K562 (cell line): Measurements from ENCODE around the gene WDR18. TPM values are rescaled to one million over a fixed set of nuclear protein-coding genes. Genes with fewer than 3 reads are reported as not detected.
A peak's percentile ranks its signal among the peaks of the same experiment; 100 is the strongest.

ENCODE experiments used
- EZH2 ChIP-seq: IDR thresholded peaks from 2 replicates; pipeline ENCODE4 v1.6.1; 2012; ENCODE audit warnings: low read depth, mild to moderate bottlenecking, inconsistent platforms, low read length, borderline replicate concordance
- LARP7 ChIP-seq: fragments of 450-650 bp; IDR thresholded peaks from 2 replicates; pipeline ENCODE4 v1.6.1; 2016
- NONO ChIP-seq, 2 experiments: fragments of 200-400 bp in 1 of 2; fragments of 450-650 bp in 1 of 2; formaldehyde crosslinking in 1 of 2; IDR thresholded peaks; 2 replicates each; pipeline ENCODE4 v1.6.1; 2017; ENCODE audit warnings: low read depth in 2 of 2, mild to moderate bottlenecking in 2 of 2, moderate library complexity in 2 of 2, low read length in 1 of 2
- PHF21A ChIP-seq: fragments of 450-650 bp; IDR thresholded peaks from 2 replicates; pipeline ENCODE4 v1.6.1; 2017; ENCODE audit warnings: low read depth, borderline replicate concordance
- PRMT5 ChIP-seq: sonication (generic); formaldehyde crosslinking; IDR thresholded peaks from 2 replicates; pipeline ENCODE4 v1.5.0; 2020; ENCODE audit warnings: missing genetic modification reagents
- SREBF1 ChIP-seq: fragments of 150-350 bp; IDR thresholded peaks from 2 replicates; pipeline ENCODE4 v1.6.1; 2014; ENCODE audit warnings: antibody characterized with exemption, low read depth, low read length, borderline replicate concordance
- TCF7 ChIP-seq: sonication (generic); IDR thresholded peaks from 2 replicates; pipeline ENCODE4 v1.6.1; 2016; ENCODE audit warnings: antibody characterized with exemption, borderline replicate concordance
- ZNF398 ChIP-seq: fragments of 250-450 bp; sonication (Bioruptor Pico); IDR thresholded peaks from 2 replicates; pipeline ENCODE4 v1.8.0; 2021; ENCODE audit warnings: moderate library complexity, mild to moderate bottlenecking, inconsistent platforms
- polyA plus RNA-seq, 8 experiments: library from polyadenylated mRNA; depleted of rRNA in 4 of 8; stranded (reverse) in 5 of 8; unstranded in 3 of 8; fragments of >200 nt; fragmentation: Nextera tagmentation in 2 of 8; fragmentation: Illumina TruSeq in 1 of 8; extraction: Ambion mirVana in 2 of 8; extraction: Trizol in 1 of 8; gene quantifications; 2 replicates each; pipeline versions ENCODE4 v1.2.1 to v1.2.3, GENCODE V29; 2011 to 2014; ENCODE audit warnings: inconsistent platforms in 1 of 8, missing spikeins in 1 of 8
- total RNA-seq, 7 experiments: library from RNA; depleted of rRNA in 6 of 7; stranded (reverse); fragments of >200 nt in 6 of 7; fragmentation: Illumina TruSeq in 2 of 7; extraction: Trizol in 2 of 7; gene quantifications; 2 replicates each; pipeline versions ENCODE4 v1.2.1 to v1.2.3, GENCODE V29; 2011 to 2021; ENCODE audit warnings: low replicate concordance in 1 of 7
- TF ChIP-seq, protein P1 (sequence below), 2 experiments: IDR thresholded peaks; 2 replicates each; pipeline ENCODE4 v1.6.1; 2012; ENCODE audit warnings: improper control_type of control experiment in 2 of 2, low read depth in 2 of 2, low read length in 2 of 2, borderline replicate concordance in 1 of 2
- TF ChIP-seq, protein P2 (sequence below): fragments of 250-450 bp; sonication (Bioruptor Pico); IDR thresholded peaks from 2 replicates; pipeline ENCODE4 v1.5.0; 2020; ENCODE audit warnings: mild to moderate bottlenecking, borderline replicate concordance

The WDR18 gene
- total and polyA plus RNA-seq, 9 of the 15 experiments (the other 6 are each of a cell fraction or from before 2014, with no cell fraction given) = 0.65 to 181 (median 30.1) TPM

DNA sequence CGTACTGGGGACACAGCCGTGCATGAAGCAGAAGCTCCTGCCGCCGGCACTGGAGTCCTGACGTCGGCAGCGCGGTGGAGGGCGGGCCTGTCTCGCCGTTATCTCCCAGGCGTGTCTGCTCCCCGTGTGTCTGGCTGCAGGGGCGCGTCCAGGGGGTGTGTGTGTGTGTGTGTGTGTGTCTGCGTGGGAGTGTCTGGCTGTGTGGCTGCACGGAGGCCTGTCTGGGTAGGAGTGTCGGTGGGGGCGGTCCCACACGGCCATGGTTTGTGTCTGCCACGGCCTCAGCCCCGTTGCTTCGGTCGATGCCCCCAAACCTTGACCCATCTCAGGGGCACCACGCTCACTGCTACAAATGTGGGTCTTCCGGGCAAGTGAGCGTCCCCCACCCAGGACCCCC lies 40.0 kb upstream of the WDR18 start (continued):
- TF ChIP-seq TCF7 = peak; percentile 83; the same call in 1 of the 2 replicates
- TF ChIP-seq, protein P1, sequence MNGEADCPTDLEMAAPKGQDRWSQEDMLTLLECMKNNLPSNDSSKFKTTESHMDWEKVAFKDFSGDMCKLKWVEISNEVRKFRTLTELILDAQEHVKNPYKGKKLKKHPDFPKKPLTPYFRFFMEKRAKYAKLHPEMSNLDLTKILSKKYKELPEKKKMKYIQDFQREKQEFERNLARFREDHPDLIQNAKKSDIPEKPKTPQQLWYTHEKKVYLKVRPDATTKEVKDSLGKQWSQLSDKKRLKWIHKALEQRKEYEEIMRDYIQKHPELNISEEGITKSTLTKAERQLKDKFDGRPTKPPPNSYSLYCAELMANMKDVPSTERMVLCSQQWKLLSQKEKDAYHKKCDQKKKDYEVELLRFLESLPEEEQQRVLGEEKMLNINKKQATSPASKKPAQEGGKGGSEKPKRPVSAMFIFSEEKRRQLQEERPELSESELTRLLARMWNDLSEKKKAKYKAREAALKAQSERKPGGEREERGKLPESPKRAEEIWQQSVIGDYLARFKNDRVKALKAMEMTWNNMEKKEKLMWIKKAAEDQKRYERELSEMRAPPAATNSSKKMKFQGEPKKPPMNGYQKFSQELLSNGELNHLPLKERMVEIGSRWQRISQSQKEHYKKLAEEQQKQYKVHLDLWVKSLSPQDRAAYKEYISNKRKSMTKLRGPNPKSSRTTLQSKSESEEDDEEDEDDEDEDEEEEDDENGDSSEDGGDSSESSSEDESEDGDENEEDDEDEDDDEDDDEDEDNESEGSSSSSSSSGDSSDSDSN (IDR thresholded peaks at IDR 0.05; ENCODE audit: borderline replicate concordance in 1 of 2, low read depth in 2 of 2, low read length in 2 of 2) = 0 out of 4 replicates have a peak, but pooled peaks of 1 of the 2 experiments have one; percentile 38
- peak; percentile 70; the same call in 1 of the 2 replicates for TF ChIP-seq PHF21A
- peak in 1 of 2 experiments; percentile 83; a peak in 2 of 4 replicates for TF ChIP-seq NONO (IDR thresholded peaks at IDR 0.05; ENCODE audit: low read depth in 2 of 2, low read length in 1 of 2)
- no peak for TF ChIP-seq SREBF1
- TF ChIP-seq PRMT5 (CRISPR knock-in tag) = no peak
- TF ChIP-seq LARP7 = no peak
- no peak for TF ChIP-seq ZNF398 (CRISPR knock-in tag)
- no peak for TF ChIP-seq EZH2
- TF ChIP-seq, protein P2, sequence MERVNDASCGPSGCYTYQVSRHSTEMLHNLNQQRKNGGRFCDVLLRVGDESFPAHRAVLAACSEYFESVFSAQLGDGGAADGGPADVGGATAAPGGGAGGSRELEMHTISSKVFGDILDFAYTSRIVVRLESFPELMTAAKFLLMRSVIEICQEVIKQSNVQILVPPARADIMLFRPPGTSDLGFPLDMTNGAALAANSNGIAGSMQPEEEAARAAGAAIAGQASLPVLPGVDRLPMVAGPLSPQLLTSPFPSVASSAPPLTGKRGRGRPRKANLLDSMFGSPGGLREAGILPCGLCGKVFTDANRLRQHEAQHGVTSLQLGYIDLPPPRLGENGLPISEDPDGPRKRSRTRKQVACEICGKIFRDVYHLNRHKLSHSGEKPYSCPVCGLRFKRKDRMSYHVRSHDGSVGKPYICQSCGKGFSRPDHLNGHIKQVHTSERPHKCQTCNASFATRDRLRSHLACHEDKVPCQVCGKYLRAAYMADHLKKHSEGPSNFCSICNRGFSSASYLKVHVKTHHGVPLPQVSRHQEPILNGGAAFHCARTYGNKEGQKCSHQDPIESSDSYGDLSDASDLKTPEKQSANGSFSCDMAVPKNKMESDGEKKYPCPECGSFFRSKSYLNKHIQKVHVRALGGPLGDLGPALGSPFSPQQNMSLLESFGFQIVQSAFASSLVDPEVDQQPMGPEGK (CRISPR knock-in tag) = no peak
- TF ChIP-seq, all 486 proteins: peak for 180
